Body of pancreas (tissue), 4 donors: Measurements from ENCODE around the gene CRNKL1. TPM values are rescaled to one million over a fixed set of nuclear protein-coding genes. Genes with fewer than 3 reads are reported as not detected.

Experiments used
- ATAC-seq: fragments of 150-250 bp; one replicate; pipeline ENCODE4 v1.9.1; 2016
- DNase-seq, 4 donors: peaks; one replicate each; pipeline ENCODE4 v3.0.0-alpha.2; 2019
- H3K27ac ChIP-seq, 4 donors: fragments of 200-600 bp; sonication (generic); 1 replicate in 3 of 4; 2 replicates in 1 of 4; pipeline versions ENCODE4 v1.5.1 to v1.6.1; 2016 to 2019; ENCODE audit warnings: mild to moderate bottlenecking in 1 of 4, mixed read lengths in 1 of 4, moderate library complexity in 1 of 4
- H3K27me3 ChIP-seq, 2 donors: fragments of 200-600 bp; sonication (generic); one replicate each; pipeline ENCODE4 v1.6.0; 2016; ENCODE audit warnings: mild to moderate bottlenecking in 1 of 2
- H3K36me3 ChIP-seq, 2 donors: fragments of 200-600 bp; sonication (generic); replicated peaks in 1 of 2; 2 replicates each; pipeline ENCODE4 v1.5.1; 2016; ENCODE audit warnings: low read depth in 2 of 2; ENCODE audit not compliant: insufficient read depth in 1 of 2
- H3K4me1 ChIP-seq: fragments of 200-600 bp; sonication (generic); one replicate; pipeline ENCODE4 v1.6.0; 2016
- H3K4me3 ChIP-seq, 2 donors: fragments of 200-600 bp; sonication (generic); 1 replicate in 1 of 2; 2 replicates in 1 of 2; pipeline ENCODE4 v1.5.1; 2016 to 2019
- H3K9me3 ChIP-seq, 3 donors: fragments of 200-600 bp; sonication (generic); 1 replicate in 2 of 3; 2 replicates in 1 of 3; pipeline ENCODE4 v1.5.1; 2016
- CTCF ChIP-seq, 7 experiments: fragments of 450-650 bp in 4 of 7; fragments of 200-600 bp in 3 of 7; sonication (generic) in 3 of 7; IDR thresholded peaks; one replicate each; pipeline ENCODE4 v1.5.1; 2016 to 2019; ENCODE audit warnings: antibody characterized with exemption in 7 of 7
- POLR2A ChIP-seq, 3 donors: fragments of 450-650 bp; IDR thresholded peaks; one replicate each; pipeline ENCODE4 v1.6.1; 2016; ENCODE audit warnings: antibody characterized with exemption in 3 of 3, mild to moderate bottlenecking in 2 of 3
- WGBS, 2 donors: methylation state at CpG; one replicate each; pipeline ENCODE4 v1.1.5; 2017; 5-methylcytosine and 5-hydroxymethylcytosine counted together
- intact Hi-C: fragments of 100-400 bp; cut with DNase I; formaldehyde crosslinking; loops from one replicate; pipeline ENCODE4 v1.15.1; 2023
- total RNA-seq, 2 donors: library from RNA; depleted of rRNA; stranded (reverse); fragments of >200 nt; gene quantifications; one replicate each; pipeline ENCODE4 v1.1.0, GENCODE V29; 2016

The CRNKL1 gene
- total RNA-seq, 2 donors from 2014 or later, result 12.5 to 28.3 TPM

- no peaks in the 10 kb centered on the region for H3K36me3 ChIP-seq
- no peaks in the 10 kb centered on the region for H3K4me1 ChIP-seq
- DNase-seq (no peak), ATAC-seq (no peak)
- H3K4me3 ChIP-seq, result no peak overlapping the region
- 66 to 75% methylated on average over 6 of the region's 6 CpGs for WGBS, 2 donors
- TF ChIP-seq CTCF (IDR thresholded peaks at IDR 0.05) (no peak), POLR2A (IDR thresholded peaks at IDR 0.05) (no peak)
- H3K27ac ChIP-seq, result no peak overlapping the region
- H3K27me3 ChIP-seq, result no peaks in the 10 kb centered on the region
- intact Hi-C loops, result no loop called here
- no peaks in the 10 kb centered on the region for H3K9me3 ChIP-seq
Measured at GRCh38 chr20:20094410-20094809, 42.1 kb upstream of the CRNKL1 start.

GRCh38 chr20:20092827-20093226 is 40.6 kb upstream of the CRNKL1 start:
- WGBS, 2 donors, result 78 to 79% methylated on average over 4 of the region's 4 CpGs
- ATAC-seq, result no peak

GRCh38 chr20:20089939-20090338 is 37.7 kb upstream of the CRNKL1 start:
- no peak overlapping the region for H3K4me3 ChIP-seq
- no peak for DNase-seq
- WGBS, 2 donors, result 41 to 47% methylated on average over 1 of the region's 1 CpG
- no peak overlapping the region for H3K27ac ChIP-seq
- H3K9me3 ChIP-seq, result no peaks in the 10 kb centered on the region
- intact Hi-C loops, result loop anchor here (10.0 kb wide), 1 partner anchor 145 kb away; no protein-coding TSS in a partner anchor
- H3K4me1 ChIP-seq, result no peaks in the 10 kb centered on the region
- no peaks in the 10 kb centered on the region for H3K27me3 ChIP-seq
- no peak for ATAC-seq
- TF ChIP-seq POLR2A (IDR thresholded peaks at IDR 0.05) (no peak), CTCF (IDR thresholded peaks at IDR 0.05) (no peak)
- H3K36me3 ChIP-seq, result no peaks in the 10 kb centered on the region

More at GRCh38 chr20:20092827-20093226, 40.6 kb upstream of the CRNKL1 start:
- Histone ChIP-seq H3K36me3 (no peaks in the 10 kb centered on the region), H3K4me1 (no peaks in the 10 kb centered on the region), H3K27ac (no peak overlapping the region), H3K9me3 (no peaks in the 10 kb centered on the region), H3K4me3 (no peak overlapping the region), H3K27me3 (no peaks in the 10 kb centered on the region)
- DNase-seq, result no peak
- intact Hi-C loops, result no loop called here
- no peak for TF ChIP-seq POLR2A (IDR thresholded peaks at IDR 0.05)
- no peak for TF ChIP-seq CTCF (IDR thresholded peaks at IDR 0.05)

GRCh38 chr20:20089018-20089417 is 36.8 kb upstream of the CRNKL1 start:
- H3K27me3 ChIP-seq, result no peaks in the 10 kb centered on the region
- H3K4me3 ChIP-seq, result no peak overlapping the region
- no peak overlapping the region for H3K27ac ChIP-seq
- no peaks in the 10 kb centered on the region for H3K9me3 ChIP-seq
- intact Hi-C loops, result loop anchor here (10.0 kb wide), 1 partner anchor 146 kb away; no protein-coding TSS in a partner anchor
- no peaks in the 10 kb centered on the region for H3K36me3 ChIP-seq
- DNase-seq (no peak), ATAC-seq (no peak)
- WGBS, 2 donors, result 76 to 85% methylated on average over 4 of the region's 4 CpGs
- no peak for TF ChIP-seq CTCF (IDR thresholded peaks at IDR 0.05)
- TF ChIP-seq POLR2A (IDR thresholded peaks at IDR 0.05), result no peak
- no peaks in the 10 kb centered on the region for H3K4me1 ChIP-seq

GRCh38 chr20:20085812-20086211 is 33.5 kb upstream of the CRNKL1 start:
- H3K27me3 ChIP-seq, result no peaks in the 10 kb centered on the region
- DNase-seq (peak in 2 of 4 donors; percentile 32 to 63), ATAC-seq (peak; percentile 35)
- TF ChIP-seq POLR2A (IDR thresholded peaks at IDR 0.05) (no peak), CTCF (IDR thresholded peaks at IDR 0.05) (no peak)
- no peak overlapping the region for H3K27ac ChIP-seq
- H3K4me1 ChIP-seq, result no peaks in the 10 kb centered on the region
- H3K9me3 ChIP-seq, result no peaks in the 10 kb centered on the region
- 38 to 50% methylated on average over 2 of the region's 2 CpGs for WGBS, 2 donors
- no peak overlapping the region for H3K4me3 ChIP-seq
- H3K36me3 ChIP-seq, result no peaks in the 10 kb centered on the region
- intact Hi-C loops, result loop anchor here (10.0 kb wide), 1 partner anchor 149 kb away; no protein-coding TSS in a partner anchor
